Measurements from ENCODE around the gene NSD2. TPM values are rescaled to one million over a fixed set of nuclear protein-coding genes. Genes with fewer than 3 reads are reported as not detected.
A peak's percentile ranks its signal among the peaks of the same experiment; 100 is the strongest.

NSD2 gene
- total and polyA plus RNA-seq, 9 of the 15 experiments (the other 6 are each of a cell fraction or from before 2014, with no cell fraction given), result 6.4 to 126 (median 58.8) TPM

DNA sequence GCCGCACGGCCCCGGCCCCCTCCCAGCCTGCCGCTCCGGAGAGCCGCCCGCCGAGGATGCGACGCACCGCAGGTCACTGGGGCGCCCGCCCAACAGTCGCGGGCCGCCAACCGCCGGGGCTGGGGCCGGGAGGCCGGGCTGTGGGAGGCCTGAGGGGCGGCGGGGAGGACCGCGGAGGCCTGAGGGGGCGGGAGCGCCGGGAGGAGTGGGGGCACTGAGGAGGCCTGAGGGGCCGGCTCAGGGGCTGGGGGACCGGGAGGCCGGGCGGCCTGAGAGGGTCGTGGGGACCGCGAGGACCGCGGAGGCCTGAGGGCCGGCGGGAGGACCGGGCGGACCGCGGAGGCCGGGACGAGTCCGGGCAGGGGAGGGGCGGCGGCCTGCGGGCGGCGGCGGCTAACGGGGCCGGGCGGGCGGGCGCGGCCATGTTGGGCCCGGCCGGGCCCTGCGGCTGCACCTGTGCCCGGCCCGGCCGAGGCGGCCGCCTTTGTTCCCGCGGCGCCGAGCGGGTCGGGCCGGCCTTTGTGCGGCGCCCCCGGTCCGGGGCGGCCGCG is 353 bp downstream of the NSD2 start (continued):
- TF ChIP-seq, protein P1, sequence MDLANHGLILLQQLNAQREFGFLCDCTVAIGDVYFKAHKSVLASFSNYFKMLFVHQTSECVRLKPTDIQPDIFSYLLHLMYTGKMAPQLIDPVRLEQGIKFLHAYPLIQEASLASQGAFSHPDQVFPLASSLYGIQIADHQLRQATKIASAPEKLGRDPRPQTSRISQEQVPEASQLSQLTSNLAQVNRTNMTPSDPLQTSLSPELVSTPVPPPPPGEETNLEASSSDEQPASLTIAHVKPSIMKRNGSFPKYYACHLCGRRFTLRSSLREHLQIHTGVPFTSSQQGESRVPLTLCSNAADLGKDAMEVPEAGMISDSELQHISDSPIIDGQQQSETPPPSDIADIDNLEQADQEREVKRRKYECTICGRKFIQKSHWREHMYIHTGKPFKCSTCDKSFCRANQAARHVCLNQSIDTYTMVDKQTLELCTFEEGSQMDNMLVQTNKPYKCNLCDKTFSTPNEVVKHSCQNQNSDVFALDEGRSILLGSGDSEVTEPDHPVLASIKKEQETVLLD (IDR thresholded peaks at IDR 0.05), result no peak
- TF ChIP-seq STAT5A (IDR thresholded peaks at IDR 0.05; ENCODE audit: borderline replicate concordance, low read length) (no peak), CBFA2T2 (conservative IDR thresholded peaks at IDR 0.05) (no peak), HMG20A (CRISPR knock-in tag; conservative IDR thresholded peaks at IDR 0.05) (no peak), ZZZ3 (IDR thresholded peaks at IDR 0.05) (no peak), CC2D1A (IDR thresholded peaks at IDR 0.05) (no peak), CTBP1 (IDR thresholded peaks at IDR 0.05; ENCODE audit: borderline replicate concordance) (no peak), DMBX1 (CRISPR knock-in tag; IDR thresholded peaks at IDR 0.05; ENCODE audit: borderline replicate concordance) (no peak), ZNF668 (CRISPR knock-in tag; IDR thresholded peaks at IDR 0.05) (no peak), MCM2 (IDR thresholded peaks at IDR 0.05; ENCODE audit: low read depth) (no peak), ZNF766 (CRISPR knock-in tag; conservative IDR thresholded peaks at IDR 0.05) (no peak), ZNF12 (CRISPR knock-in tag; IDR thresholded peaks at IDR 0.05) (no peak), ZBED1 (IDR thresholded peaks at IDR 0.05) (no peak), NCOA2 (IDR thresholded peaks at IDR 0.05; ENCODE audit: partially characterized antibody in 2 of 2) (no peak), SMAD4 (CRISPR knock-in tag; conservative IDR thresholded peaks at IDR 0.05) (no peak), PCBP2 (IDR thresholded peaks at IDR 0.05; ENCODE audit: low read depth, low read length, poor library complexity, severe bottlenecking) (no peak), ZNF551 (CRISPR knock-in tag; IDR thresholded peaks at IDR 0.05) (no peak), SAP30 (IDR thresholded peaks at IDR 0.05; ENCODE audit: borderline replicate concordance, insufficient read depth, low read depth, low read length, poor library complexity, severe bottlenecking) (peak; percentile 40), NFE2L1 (tag; IDR thresholded peaks at IDR 0.05; ENCODE audit: borderline replicate concordance, low read depth) (no peak), ZNF143 (CRISPR knock-in tag; IDR thresholded peaks at IDR 0.05) (no peak), MAFF (IDR thresholded peaks at IDR 0.05; ENCODE audit: low read length) (no peak), ZNF263 (CRISPR knock-in tag; IDR thresholded peaks at IDR 0.05; ENCODE audit: borderline replicate concordance) (peak; percentile 77), RCOR1 (IDR thresholded peaks at IDR 0.05; ENCODE audit: borderline replicate concordance in 1 of 2, low read depth in 2 of 2, low read length in 2 of 2) (no peak), PHB2 (IDR thresholded peaks at IDR 0.05; ENCODE audit: low read depth) (no peak), MAZ (CRISPR knock-in tag; conservative IDR thresholded peaks at IDR 0.05 in 1 of 2, IDR thresholded peaks at IDR 0.05 in 1 of 2) (peak in 1 of 2 experiments; percentile 51; a peak in 1 of 4 replicates), SIN3A (IDR thresholded peaks at IDR 0.05; ENCODE audit: borderline replicate concordance in 2 of 2, control insufficient read depth in 1 of 2, low read depth in 2 of 2, low read length in 2 of 2) (peak; percentile 3 to 67; a peak in 2 of 4 replicates), PHF8 (IDR thresholded peaks at IDR 0.05; ENCODE audit: borderline replicate concordance, low read length) (peak; percentile 49; the same call in 1 of the 2 replicates), NEUROD1 (IDR thresholded peaks at IDR 0.05; ENCODE audit: borderline replicate concordance, low read depth, low read length, partially characterized antibody) (no peak), ZNF778 (CRISPR knock-in tag; IDR thresholded peaks at IDR 0.05) (no peak), POLR2H (tag; IDR thresholded peaks at IDR 0.05; ENCODE audit: low read depth) (no peak), CCAR2 (IDR thresholded peaks at IDR 0.05; ENCODE audit: low read depth, low read length) (no peak)

Data from K562 (cell line).